Tibial nerve (tissue), 4 donors: ENCODE data around the gene SMTNL2. TPM values are rescaled to one million over a fixed set of nuclear protein-coding genes. Genes with fewer than 3 reads are reported as not detected.
"Not testable (repeated sequence)": the region's sequence is repeated elsewhere in the genome, so short reads cannot be mapped to it uniquely, and the experiment has no call there.

ENCODE experiments used
- DNase-seq, 2 donors: peaks; one replicate each; pipeline ENCODE4 v3.0.0-alpha.2; 2019; ENCODE audit warnings: low spot score in 2 of 2
- H3K27ac ChIP-seq, 4 donors: fragments of 200-600 bp; sonication (generic) in 3 of 4; one replicate each; pipeline ENCODE4 v1.5.1; 2017 to 2019; ENCODE audit warnings: mild to moderate bottlenecking in 1 of 4
- H3K27me3 ChIP-seq, 2 donors: fragments of 200-600 bp; sonication (generic) in 1 of 2; one replicate each; pipeline versions ENCODE4 v1.5.1 to v1.6.0; 2017 to 2019
- H3K36me3 ChIP-seq, 3 donors: fragments of 200-600 bp; sonication (generic); one replicate each; pipeline ENCODE4 v1.5.1; 2018 to 2019
- H3K4me1 ChIP-seq, 4 donors: fragments of 200-600 bp; sonication (generic) in 3 of 4; one replicate each; pipeline ENCODE4 v1.5.1; 2017 to 2019
- H3K4me3 ChIP-seq, 4 donors: fragments of 200-600 bp; sonication (generic) in 3 of 4; one replicate each; pipeline ENCODE4 v1.5.1; 2017 to 2019; ENCODE audit warnings: mild to moderate bottlenecking in 1 of 4, moderate library complexity in 1 of 4
- H3K9me3 ChIP-seq, 4 donors: fragments of 200-600 bp; sonication (generic) in 3 of 4; one replicate each; pipeline ENCODE4 v1.5.1; 2017 to 2019
- CTCF ChIP-seq, 5 experiments: fragments of 200-600 bp in 3 of 5; fragments of 450-650 bp in 2 of 5; sonication (generic) in 3 of 5; IDR thresholded peaks; one replicate each; pipeline ENCODE4 v1.5.1; 2016 to 2019; ENCODE audit warnings: antibody characterized with exemption in 5 of 5, mild to moderate bottlenecking in 3 of 5, moderate library complexity in 2 of 5
- EP300 ChIP-seq, 2 donors: sonication (generic); formaldehyde crosslinking; IDR thresholded peaks; one replicate each; pipeline ENCODE4 v1.6.1; 2017; ENCODE audit warnings: antibody characterized with exemption in 2 of 2, mild to moderate bottlenecking in 1 of 2
- POLR2A ChIP-seq, 2 donors: fragments of 450-650 bp; IDR thresholded peaks; one replicate each; pipeline ENCODE4 v1.6.1; 2017; ENCODE audit warnings: antibody characterized with exemption in 2 of 2, mild to moderate bottlenecking in 2 of 2, moderate library complexity in 2 of 2
- WGBS, 2 donors: methylation state at CpG; one replicate each; pipeline ENCODE4 v1.1.5; 2018; 5-methylcytosine and 5-hydroxymethylcytosine counted together
- total RNA-seq, 4 donors: library from RNA; depleted of rRNA; stranded (reverse); fragments of >200 nt; gene quantifications; one replicate each; pipeline ENCODE4 v1.1.0, GENCODE V29; 2016

The SMTNL2 gene
- total RNA-seq, 4 donors from 2014 or later: 1.5 to 8.2 (median 4.4) TPM

GRCh38 chr17:4635823-4636375 lies 51.6 kb downstream of the SMTNL2 start:
- H3K36me3 ChIP-seq: no peaks in the 10 kb centered on the region
- peaks cover 0 to 2% (median 0%) of the 10 kb centered on the region in 4 donors for H3K9me3 ChIP-seq
- DNase-seq: no peak
- H3K27me3 ChIP-seq: peaks cover 0 to 52% of the 10 kb centered on the region in 2 donors
- H3K27ac ChIP-seq: no peak overlapping the region
- no peak overlapping the region for H3K4me3 ChIP-seq
- TF ChIP-seq POLR2A (IDR thresholded peaks at IDR 0.05) (no peak), CTCF (IDR thresholded peaks at IDR 0.05) (no peak), EP300 (IDR thresholded peaks at IDR 0.05) (no peak)
- H3K4me1 ChIP-seq: peaks cover 0 to 4% (median 2%) of the 10 kb centered on the region in 4 donors
- 21 to 27% methylated on average over 10 of the region's 10 CpGs for WGBS, 2 donors

DNA sequence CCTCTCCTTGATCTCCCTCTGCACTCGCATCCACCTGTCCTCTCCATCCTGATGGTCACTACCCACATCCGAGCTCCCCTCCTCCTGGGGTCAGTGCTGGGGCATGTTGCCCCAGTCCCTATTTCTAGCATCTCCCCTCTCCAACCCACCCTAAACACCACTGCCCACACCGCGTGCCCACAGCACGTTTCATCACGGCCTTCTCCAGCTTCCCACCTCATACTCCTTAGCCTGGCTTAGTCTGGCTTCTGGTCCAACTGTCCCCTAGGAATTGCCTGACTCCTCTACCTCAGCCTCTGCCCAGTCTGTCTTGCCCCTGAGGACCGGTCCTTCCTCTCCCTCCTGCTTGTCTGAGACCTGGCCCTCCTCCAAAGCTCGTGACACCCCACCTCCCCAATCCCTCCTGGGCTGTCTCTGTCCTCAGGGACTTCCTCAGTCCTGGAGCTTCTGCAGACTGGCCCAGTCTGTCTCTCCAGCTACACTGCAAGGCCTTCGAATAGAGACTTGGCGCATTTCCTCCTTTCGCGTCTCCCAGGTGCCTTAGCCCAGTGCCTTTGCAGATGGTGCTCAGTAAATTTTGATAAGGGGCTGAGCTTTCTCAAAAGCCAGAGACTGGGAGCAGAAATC lies 52.3 kb downstream of the SMTNL2 start:
- H3K27ac ChIP-seq: no peak overlapping the region
- whole genome bisulfite sequencing, 2 donors: 62 to 68% methylated on average over 12 of the region's 12 CpGs
- no peak for TF ChIP-seq POLR2A (IDR thresholded peaks at IDR 0.05)
- no peak for TF ChIP-seq EP300 (IDR thresholded peaks at IDR 0.05)
- TF ChIP-seq CTCF (IDR thresholded peaks at IDR 0.05): no peak
- no peak for DNase-seq
- no peak overlapping the region for H3K4me3 ChIP-seq
- H3K36me3 ChIP-seq: no peaks in the 10 kb centered on the region
- H3K4me1 ChIP-seq: peaks cover 0 to 10% (median 4%) of the 10 kb centered on the region in 4 donors
- H3K27me3 ChIP-seq: peaks cover 0 to 59% of the 10 kb centered on the region in 2 donors
- H3K9me3 ChIP-seq: peaks cover 0 to 2% (median 0%) of the 10 kb centered on the region in 4 donors

GRCh38 chr17:4638766-4639165 lies 54.4 kb downstream of the SMTNL2 start:
- not testable (repeated sequence) for H3K36me3 ChIP-seq, DNase-seq, H3K27ac ChIP-seq, H3K9me3 ChIP-seq, H3K4me3 ChIP-seq
- Histone ChIP-seq H3K27me3 (peaks cover 0 to 74% of the 10 kb centered on the region in 2 donors), H3K4me1 (peaks cover 0 to 15% (median 5%) of the 10 kb centered on the region in 4 donors)
- WGBS, 2 donors: 63 to 71% methylated on average over 8 of the region's 8 CpGs

DNA sequence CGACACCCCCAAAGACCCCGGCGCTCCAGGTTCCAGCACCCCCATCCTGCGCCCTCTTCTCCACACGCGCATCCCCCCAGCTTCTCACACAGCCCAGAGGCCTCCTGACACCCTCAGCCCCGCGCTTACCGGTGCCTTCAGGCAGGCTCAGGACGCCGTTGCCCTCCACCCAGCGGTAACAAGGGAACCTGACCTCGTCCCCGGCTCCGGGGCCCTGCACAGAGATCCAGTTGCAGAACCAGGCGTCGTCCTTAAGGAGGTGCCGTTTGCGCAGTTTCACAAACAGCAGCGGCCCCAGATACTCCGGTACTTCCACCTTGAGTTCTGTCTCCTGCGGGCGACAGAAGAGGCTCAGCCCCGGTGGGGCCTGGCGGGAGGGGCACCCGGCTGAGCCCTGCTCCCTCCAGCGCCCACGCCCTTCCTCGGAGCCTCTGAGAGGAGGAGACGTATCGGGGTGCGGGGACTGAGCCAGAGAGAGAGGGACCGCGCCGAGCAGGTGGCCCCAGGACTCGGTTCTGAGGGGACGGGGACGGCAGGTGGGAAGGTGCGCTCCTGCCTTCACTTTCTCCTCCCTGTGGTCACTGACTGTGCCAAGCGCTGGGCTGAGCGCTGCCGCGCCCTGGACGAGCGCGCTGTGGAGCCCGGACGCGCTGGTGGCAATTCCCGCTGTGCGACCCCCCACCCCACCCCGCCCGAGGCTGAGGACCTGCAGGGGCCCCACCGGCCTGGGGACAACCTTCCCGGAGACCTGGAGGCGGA lies 55.2 kb downstream of the SMTNL2 start:
- H3K27me3 ChIP-seq: peaks cover 0 to 73% of the 10 kb centered on the region in 2 donors
- H3K9me3 ChIP-seq, H3K27ac ChIP-seq, H3K36me3 ChIP-seq, H3K4me3 ChIP-seq, DNase-seq: not testable (repeated sequence)
- 17 to 20% methylated on average over 23 of the region's 56 CpGs for WGBS, 2 donors
- peaks cover 0 to 15% (median 5%) of the 10 kb centered on the region in 4 donors for H3K4me1 ChIP-seq

GRCh38 chr17:4640569-4641188 lies 56.4 kb downstream of the SMTNL2 start:
- not testable (repeated sequence) for DNase-seq, H3K4me3 ChIP-seq, H3K36me3 ChIP-seq, H3K27ac ChIP-seq, H3K9me3 ChIP-seq
- H3K27me3 ChIP-seq: peaks cover 0 to 69% of the 10 kb centered on the region in 2 donors
- peaks cover 0 to 15% (median 5%) of the 10 kb centered on the region in 4 donors for H3K4me1 ChIP-seq
- 0 to 1% methylated on average over 31 to 37 of the region's 39 CpGs for WGBS, 2 donors

- Histone ChIP-seq H3K9me3 (no peaks in the 10 kb centered on the region), H3K27ac (no peak within 1 kb of the TSS), H3K36me3 (no peaks in the 10 kb centered on the region), H3K4me1 (peaks cover 0 to 15% (median 4%) of the 10 kb centered on the region in 4 donors), H3K4me3 (peak within 1 kb of the TSS in 1 of 4 donors; percentile 9), H3K27me3 (peaks cover 0 to 64% of the 10 kb centered on the region in 2 donors)
- WGBS, 2 donors: 10 to 13% methylated on average over 40 to 42 of the region's 58 CpGs
- no peak for DNase-seq
- TF ChIP-seq POLR2A (IDR thresholded peaks at IDR 0.05) (no peak), EP300 (IDR thresholded peaks at IDR 0.05) (no peak), CTCF (IDR thresholded peaks at IDR 0.05) (no peak)
Observed at GRCh38 chr17:4641297-4642195, 57.2 kb downstream of the SMTNL2 start, which contains the start of gene ALOX15. TSS of gene ALOX15 (minus strand) at chr17:4641678. CDS start at chr17:4641651, 27 bp downstream.
